HepG2 (cell line): Measurements from ENCODE around the gene CLEC2B. TPM values are rescaled to one million over a fixed set of nuclear protein-coding genes. Genes with fewer than 3 reads are reported as not detected.

Experiments used
- ATAC-seq: fragments of 200-7000 bp; cut with Tn5 transposase; 3 replicates; pipeline ENCODE4 v1.9.1; 2020; ENCODE audit warnings: mild to moderate bottlenecking, moderate library complexity
- BruUV-seq: library from RNA; stranded (reverse); fragments of 400-500 nt; replicated peaks from 2 replicates; lab custom pipeline; 2021; lab: Mats Ljungman, UMichigan
- CTCF ChIA-PET: fragments of 300-600 bp; formaldehyde crosslinking; extraction: SDS; loops from one replicate; lab custom pipeline; 2021; ENCODE audit warnings: low total read pairs, inconsistent platforms, low intra/inter-chr PET ratio; lab: Yijun Ruan, JAX
- POLR2A ChIA-PET: fragments of 350-600 bp; sonication (Branson Sonifier 250); formaldehyde crosslinking; loops from one replicate; lab custom pipeline; 2020; ENCODE audit warnings: antibody characterized with exemption, inconsistent platforms; lab: Yijun Ruan, JAX
- DNase-seq: peaks from one replicate; pipeline ENCODE4 v3.0.0-alpha.2; 2015; ENCODE audit warnings: low spot score
- FAIRE-seq: peaks from 3 replicates; lab custom pipeline; 2011; peaks lifted over from hg19 to GRCh38; lab: Jason Lieb, UNC
- H2AFZ ChIP-seq: one replicate; pipeline ENCODE4 v1.6.1; 2011; ENCODE audit warnings: low read length, inconsistent platforms
- H3K27ac ChIP-seq: fragments of 300-600 bp; 3 replicates; pipeline ENCODE4 v1.8.0; 2011; ENCODE audit warnings: mixed run types, mild to moderate bottlenecking, mixed read lengths, low read length, inconsistent platforms; ENCODE audit not compliant: insufficient read depth; ENCODE audit errors: extremely low read length
- H3K27me3 ChIP-seq, 2 experiments: fragments of 200-600 bp in 1 of 2; 2 replicates in 1 of 2; 3 replicates in 1 of 2; pipeline versions ENCODE4 v1.6.0 to v1.8.0; 2011; ENCODE audit warnings: low read length in 2 of 2, mild to moderate bottlenecking in 2 of 2, moderate library complexity in 2 of 2, inconsistent platforms in 1 of 2; ENCODE audit not compliant: insufficient read depth in 2 of 2, control insufficient read depth in 1 of 2
- H3K36me3 ChIP-seq, 2 experiments: fragments of 200-600 bp in 1 of 2; replicated peaks in 1 of 2; 2 replicates in 1 of 2; 3 replicates in 1 of 2; pipeline versions ENCODE4 v1.5.1 to v1.8.0; 2011; ENCODE audit warnings: low read length in 2 of 2, inconsistent platforms in 1 of 2; ENCODE audit not compliant: insufficient read depth in 2 of 2, control insufficient read depth in 1 of 2
- H3K4me1 ChIP-seq: 2 replicates; pipeline ENCODE4 v1.5.1; 2012; ENCODE audit warnings: low read length, inconsistent platforms; ENCODE audit not compliant: insufficient read depth
- H3K4me2 ChIP-seq: 2 replicates; pipeline ENCODE4 v1.6.0; 2011; ENCODE audit warnings: low read depth, low read length, inconsistent platforms
- H3K4me3 ChIP-seq, 3 experiments: fragments of 200-600 bp in 1 of 3; sonication (generic), shearing (Covaris generic) in 1 of 3; replicated peaks in 1 of 3; 2 replicates each; pipeline ENCODE4 v1.5.1; 2011 to 2016; ENCODE audit warnings: low read length in 3 of 3, inconsistent platforms in 2 of 3, low read depth in 2 of 3, mild to moderate bottlenecking in 2 of 3, control low read depth in 1 of 3, mixed read lengths in 1 of 3; ENCODE audit not compliant: insufficient read depth in 1 of 3
- H3K79me2 ChIP-seq: one replicate; pipeline ENCODE4 v1.6.1; 2011; ENCODE audit warnings: low read length, inconsistent platforms; ENCODE audit not compliant: insufficient read depth
- H3K9ac ChIP-seq: 2 replicates; pipeline ENCODE4 v1.6.0; 2011; ENCODE audit warnings: mild to moderate bottlenecking, low read depth, low read length, inconsistent platforms; ENCODE audit not compliant: insufficient read depth
- H3K9me3 ChIP-seq: 2 replicates; pipeline ENCODE4 v1.5.1; 2012; ENCODE audit warnings: mild to moderate bottlenecking, low read length
- H4K20me1 ChIP-seq: 2 replicates; pipeline ENCODE4 v1.6.0; 2011; ENCODE audit warnings: inconsistent platforms, mild to moderate bottlenecking, low read length, moderate library complexity; ENCODE audit not compliant: insufficient read depth
- DMAP1 ChIP-seq: IDR thresholded peaks from 2 replicates; pipeline ENCODE4 v1.6.1; 2016
- FOXP1 ChIP-seq, 2 experiments: fragments of 450-650 bp in 1 of 2; IDR thresholded peaks; 2 replicates each; pipeline ENCODE4 v1.6.1; 2017 to 2018; ENCODE audit warnings: antibody characterized with exemption in 1 of 2
- HNF4A ChIP-seq: sonication (generic); formaldehyde crosslinking; IDR thresholded peaks from 2 replicates; pipeline ENCODE4 v1.4.0; 2020; ENCODE audit warnings: missing genetic modification reagents
- MTF2 ChIP-seq: sonication (generic); formaldehyde crosslinking; IDR thresholded peaks from 2 replicates; pipeline ENCODE4 v1.5.0; 2020; ENCODE audit warnings: missing genetic modification reagents, borderline replicate concordance
- MYPOP ChIP-seq: sonication (generic); formaldehyde crosslinking; IDR thresholded peaks from 2 replicates; pipeline ENCODE4 v1.8.1; 2023; ENCODE audit warnings: mild to moderate bottlenecking, moderate library complexity, missing genetic modification reagents
- RAD21 ChIP-seq: fragments of 450-650 bp; formaldehyde crosslinking; IDR thresholded peaks from 2 replicates; pipeline ENCODE4 v1.5.0; 2020; ENCODE audit warnings: mild to moderate bottlenecking
- RBFOX2 ChIP-seq: fragments of 200-400 bp; formaldehyde crosslinking; IDR thresholded peaks from 2 replicates; pipeline ENCODE4 v1.6.1; 2017; ENCODE audit warnings: low read depth, mild to moderate bottlenecking, low read length
- RORA ChIP-seq: sonication (generic); formaldehyde crosslinking; IDR thresholded peaks from 2 replicates; pipeline ENCODE4 v1.5.0; 2020; ENCODE audit warnings: mild to moderate bottlenecking, missing genetic modification reagents, moderate library complexity
- ZBTB1 ChIP-seq: sonication (generic); formaldehyde crosslinking; IDR thresholded peaks from 2 replicates; pipeline ENCODE4 v1.4.0; 2020; ENCODE audit warnings: missing genetic modification reagents, borderline replicate concordance
- ZBTB39 ChIP-seq: sonication (generic); formaldehyde crosslinking; IDR thresholded peaks from 2 replicates; pipeline ENCODE4 v1.5.0; 2020; ENCODE audit warnings: missing genetic modification reagents
- ZNF18 ChIP-seq: sonication (generic); formaldehyde crosslinking; IDR thresholded peaks from 2 replicates; pipeline ENCODE4 v1.8.0; 2022; ENCODE audit warnings: mild to moderate bottlenecking, missing genetic modification reagents; ENCODE audit not compliant: insufficient replicate concordance
- ZNF747 ChIP-seq: sonication (generic); formaldehyde crosslinking; IDR thresholded peaks from 2 replicates; pipeline ENCODE4 v1.8.1; 2023; ENCODE audit warnings: missing genetic modification reagents, mild to moderate bottlenecking, borderline replicate concordance
- WGBS: methylation state at CpG from one replicate; pipeline ENCODE4 v1.1.6; 2017; ENCODE audit warnings: low lambda C conversion rate; 5-methylcytosine and 5-hydroxymethylcytosine counted together
- in situ Hi-C: cut with HindIII; loops from 2 replicates; pipeline ENCODE4 v1.10.0; 2017; ENCODE audit warnings: low pct_unique_long_range_greater_than_20kb; ENCODE audit not compliant: extremely low pct_ligation_motif_present
- intact Hi-C: fragments of 100-400 bp; cut with micrococcal nuclease; formaldehyde crosslinking; loops from one replicate; pipeline ENCODE4 v1.10.0; 2022; ENCODE audit not compliant: unreplicated experiment
- polyA plus RNA-seq, 8 experiments: library from polyadenylated mRNA; depleted of rRNA in 3 of 8; stranded (reverse) in 7 of 8; unstranded in 1 of 8; fragments of >200 nt; fragmentation: Illumina TruSeq in 4 of 8; extraction: Trizol in 4 of 8; gene quantifications; 2 replicates each; pipeline versions ENCODE4 v1.2.1 to v1.2.3, GENCODE V29; 2011 to 2016; ENCODE audit warnings: low read depth in 4 of 8, missing spikeins in 1 of 8, mixed read lengths in 1 of 8; ENCODE audit not compliant: insufficient read depth in 1 of 8
- total RNA-seq, 5 experiments: library from RNA; depleted of rRNA; stranded (reverse); fragments of >200 nt; fragmentation: Illumina TruSeq; extraction: Trizol; gene quantifications; 2 replicates each; pipeline ENCODE4 v1.2.3, GENCODE V29; 2016; ENCODE audit warnings: low read depth in 1 of 5

The CLEC2B gene
- total and polyA plus RNA-seq, 2 of the 13 experiments (the other 11 are each of a cell fraction or from before 2014, with no cell fraction given) = not detected

- TF ChIP-seq ZNF18 (CRISPR knock-in tag) (no peak), MYPOP (CRISPR knock-in tag) (no peak), DMAP1 (CRISPR knock-in tag) (no peak), RAD21 (peak; percentile 79)
These were observed 55.0 kb downstream of the CLEC2B start (continued) for GRCh38 chr12:9813821-9814798.

- ChIA-PET POLR2A (no interaction called here), CTCF (no interaction called here)
- Histone ChIP-seq H3K9ac (no peak overlapping the region), H3K27ac (no peak overlapping the region), H3K27me3 (peaks cover 0 to 37% of the 10 kb centered on the region in 2 experiments; a peak in 3 of 5 replicates), H3K4me3 (no peak overlapping the region), H3K9me3 (no peaks in the 10 kb centered on the region), H3K36me3 (no peaks in the 10 kb centered on the region), H3K79me2 (no peaks in the 10 kb centered on the region), H2AFZ (no peak overlapping the region), H3K4me2 (no peak overlapping the region), H4K20me1 (no peaks in the 10 kb centered on the region), H3K4me1 (no peaks in the 10 kb centered on the region)
- ATAC-seq (no peak), FAIRE-seq (no peak), DNase-seq (no peak)
- TF ChIP-seq RBFOX2 = no peak
- no peak for TF ChIP-seq ZNF747 (CRISPR knock-in tag)
- no peak for TF ChIP-seq FOXP1 (IDR thresholded peaks at IDR 0.05)
- no peak for TF ChIP-seq FOXP1 (CRISPR knock-in tag; IDR thresholded peaks at IDR 0.05)
- no peak for TF ChIP-seq MTF2 (CRISPR knock-in tag)
- TF ChIP-seq HNF4A = no peak
- no peak for TF ChIP-seq ZBTB39 (CRISPR knock-in tag)
- TF ChIP-seq RORA (CRISPR knock-in tag) = no peak
- TF ChIP-seq ZBTB1 (CRISPR knock-in tag) = no peak
- WGBS = 6% methylated on average over 5 of the region's 5 CpGs
- in situ Hi-C loops = no loop called here
- intact Hi-C loops = loop anchor here (5.0 kb wide), 1 partner anchor 331 kb away; no protein-coding TSS in a partner anchor
- no TSS peak for BruUV-seq
These were observed 57.5 kb downstream of the CLEC2B start for GRCh38 chr12:9811621-9812020.
